NCI-H1105 treated with DMSO at 0.1 percent for 48 hours (cell line): ENCODE measurements around the gene TBC1D20.
A peak's percentile ranks its signal among the peaks of the same experiment; 100 is the strongest.

Source experiments
- DNase-seq: peaks from one replicate; lab custom pipeline; 2025; lab: John Stamatoyannopoulos, UW

Gene TBC1D20

GRCh38 chr20:419556-420165 lies 42.7 kb downstream of the TBC1D20 start:
- peak; percentile 94 for DNase-seq

GRCh38 chr20:418858-419365 lies 43.4 kb downstream of the TBC1D20 start:
- DNase-seq, result no peak

- no peak for DNase-seq
Observed at GRCh38 chr20:417801-418342, 44.5 kb downstream of the TBC1D20 start.

DNA sequence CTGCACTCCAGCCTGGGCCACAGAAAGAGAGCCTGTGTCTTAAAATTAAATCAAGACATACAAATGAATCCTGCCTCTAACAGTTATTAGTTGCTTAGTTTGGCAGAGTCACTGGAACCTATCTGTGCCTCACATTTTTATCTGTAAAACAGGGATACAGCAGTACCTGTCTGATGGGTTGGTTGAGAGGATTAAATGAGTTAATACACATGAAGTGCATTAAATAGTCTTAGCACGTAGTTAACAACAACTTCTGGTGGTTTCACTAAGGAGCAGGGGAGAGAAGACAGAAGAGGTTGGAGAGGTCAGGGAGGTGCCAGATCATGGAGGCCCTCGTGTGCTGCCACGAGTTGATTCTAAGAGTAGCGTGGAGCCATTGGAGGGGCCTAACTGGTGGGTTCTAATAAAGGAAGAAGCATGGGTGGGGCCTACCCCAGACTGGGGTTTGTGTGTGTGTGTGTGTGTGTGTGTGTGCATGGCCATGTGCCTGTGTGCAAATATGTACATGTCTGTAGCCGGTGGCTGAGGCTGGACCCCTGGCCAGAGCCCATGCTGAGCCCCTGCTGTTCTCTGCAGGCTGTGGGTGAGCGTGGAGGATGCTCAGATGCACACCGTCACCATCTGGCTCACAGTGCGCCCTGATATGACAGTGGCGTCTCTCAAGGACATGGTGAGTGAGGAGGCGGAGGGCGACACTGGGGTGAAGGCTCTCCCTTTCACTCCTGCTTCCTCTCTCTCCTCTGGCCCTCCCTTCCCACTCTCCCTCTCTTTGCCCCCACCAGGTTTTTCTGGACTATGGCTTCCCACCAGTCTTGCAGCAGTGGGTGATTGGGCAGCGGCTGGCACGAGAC lies 45.2 kb downstream of the TBC1D20 start:
- no peak for DNase-seq

DNA sequence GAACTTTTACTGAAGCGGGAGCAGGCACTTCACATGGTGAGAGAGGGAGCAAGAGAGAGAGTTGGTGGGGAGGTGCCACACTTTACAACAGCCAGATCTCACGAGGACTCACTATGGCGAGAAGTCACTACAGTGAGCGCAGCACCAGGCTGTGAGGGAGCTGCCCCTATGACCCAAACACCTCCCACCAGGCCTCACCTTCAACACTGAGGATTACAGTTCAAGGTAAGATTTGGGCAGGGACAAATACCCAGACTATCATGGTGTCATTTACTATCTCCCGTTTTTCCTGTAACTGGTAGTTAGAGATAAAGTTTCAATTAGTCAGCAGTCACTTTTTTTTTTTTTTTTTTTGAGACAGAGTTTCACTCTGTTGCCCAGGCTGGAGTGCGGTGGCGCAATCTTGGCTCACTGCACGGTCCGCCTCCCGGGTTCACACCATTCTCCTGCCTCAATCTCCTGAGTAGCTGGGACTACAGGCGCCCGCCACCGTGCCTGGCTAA lies 46.5 kb downstream of the TBC1D20 start:
- no peak for DNase-seq

- DNase-seq, result no peak
Observed at GRCh38 chr20:414161-414560, 48.2 kb downstream of the TBC1D20 start.

DNA sequence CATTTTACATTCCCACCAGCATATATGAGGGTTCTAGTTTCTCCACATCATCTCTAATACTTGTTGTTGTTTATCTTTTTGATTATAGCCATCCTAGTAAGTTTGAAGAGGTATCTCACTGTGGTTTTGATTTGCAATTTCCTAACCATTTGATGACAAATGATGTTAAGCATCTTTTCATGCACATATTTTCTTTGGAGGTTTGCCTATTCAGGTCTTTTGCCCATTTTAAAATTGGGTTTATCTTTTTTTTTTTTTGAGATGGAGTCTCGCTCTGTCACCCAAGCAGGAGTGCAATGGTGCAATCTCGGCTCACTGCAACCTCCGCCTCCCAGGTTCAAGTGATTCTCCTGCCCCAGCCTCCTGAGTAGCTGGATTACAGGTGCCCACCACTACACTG lies 50.3 kb downstream of the TBC1D20 start:
- DNase-seq, result no peak

GRCh38 chr20:409697-410559 lies 52.4 kb downstream of the TBC1D20 start:
- no peak for DNase-seq

DNA sequence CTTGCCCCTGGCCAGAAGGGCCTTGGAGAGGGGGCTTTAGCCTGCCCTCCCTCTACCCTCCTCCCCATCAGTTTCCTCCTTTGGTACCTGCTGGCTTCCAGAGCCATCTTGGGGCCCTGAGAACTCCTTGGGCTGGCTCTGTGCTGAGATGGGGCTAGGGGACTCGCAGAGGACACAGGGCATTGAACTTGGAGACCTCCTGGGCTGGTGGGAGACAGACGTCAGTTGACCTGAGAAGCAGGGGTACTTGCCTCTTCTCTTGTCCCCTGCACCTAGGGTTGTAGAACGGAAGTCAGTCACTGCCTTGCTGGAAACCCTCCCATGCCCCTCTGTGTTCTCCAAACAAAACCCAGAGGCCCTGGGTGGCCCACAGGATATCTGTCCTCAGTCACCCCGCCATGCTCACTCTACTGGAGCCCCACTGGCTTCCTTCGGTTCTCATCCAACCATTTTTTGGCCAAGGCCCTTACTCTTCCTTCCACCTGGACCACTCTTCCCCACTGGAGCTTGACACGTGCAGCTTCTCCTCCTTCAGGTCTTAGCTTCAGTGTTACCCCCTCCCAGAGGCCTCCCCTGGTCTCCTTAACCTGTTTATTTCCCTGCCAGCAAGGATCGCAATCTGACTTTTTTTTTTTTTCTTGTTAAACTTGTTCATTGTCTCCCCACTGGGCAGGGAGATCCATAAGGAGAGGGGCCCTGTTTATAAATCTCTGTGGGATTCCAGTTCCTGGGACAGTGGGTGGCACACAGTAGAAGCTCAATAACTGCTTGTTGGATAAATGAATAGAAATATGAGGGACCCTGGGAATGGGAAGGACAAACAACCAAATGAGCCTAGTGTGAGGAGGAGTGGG lies 53.3 kb downstream of the TBC1D20 start:
- DNase-seq, result no peak

DNA sequence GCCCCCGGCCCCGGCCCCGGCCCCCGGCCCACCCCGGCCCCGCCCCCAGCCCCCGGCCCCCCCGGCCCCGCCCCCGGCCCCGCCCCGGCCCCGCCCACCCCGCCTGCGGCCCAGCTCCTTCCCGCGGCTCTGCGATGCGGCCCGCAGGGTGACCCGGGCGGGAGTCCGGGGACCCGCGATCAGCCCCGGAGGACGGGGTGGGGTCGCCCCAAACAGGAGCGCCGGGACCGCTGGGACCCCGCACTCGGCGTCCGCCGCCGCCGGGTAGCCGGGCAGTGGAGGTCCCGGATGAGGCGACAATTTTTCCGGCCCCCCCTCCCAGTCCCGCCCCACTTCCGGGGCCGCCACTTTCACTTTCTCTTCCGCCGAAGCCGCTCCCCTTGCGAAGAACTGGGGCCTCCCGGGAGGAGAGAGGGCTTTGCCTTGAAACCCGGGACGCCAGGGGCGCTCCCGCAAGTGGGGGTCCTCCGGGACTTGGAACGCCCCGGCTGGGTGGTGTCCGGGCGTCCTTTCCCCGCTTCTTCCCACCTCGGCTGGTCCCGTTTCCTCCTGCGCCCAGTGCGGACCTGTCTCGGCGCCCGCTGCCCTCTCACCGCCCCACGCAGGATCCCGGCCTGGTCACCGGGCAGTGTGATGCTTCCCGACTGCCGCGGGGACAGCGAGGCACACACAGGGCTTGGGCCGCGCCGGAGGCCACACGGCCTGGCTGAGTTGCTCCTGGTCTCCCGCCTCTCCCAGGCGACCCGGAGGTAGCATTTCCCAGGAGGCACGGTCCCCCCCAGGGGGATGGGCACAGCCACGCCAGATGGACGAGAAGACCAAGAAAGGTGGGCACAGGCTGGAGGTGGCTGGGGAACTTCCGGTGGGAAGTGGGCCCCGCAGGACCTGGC lies 54.1 kb downstream of the TBC1D20 start, which contains the start of gene RBCK1:
TSS of gene RBCK1 (plus strand) at position 347 of the 890 bp plus-strand sequence. CDS start at position 806, 459 bp downstream.
- peak; percentile 66 for DNase-seq

DNA sequence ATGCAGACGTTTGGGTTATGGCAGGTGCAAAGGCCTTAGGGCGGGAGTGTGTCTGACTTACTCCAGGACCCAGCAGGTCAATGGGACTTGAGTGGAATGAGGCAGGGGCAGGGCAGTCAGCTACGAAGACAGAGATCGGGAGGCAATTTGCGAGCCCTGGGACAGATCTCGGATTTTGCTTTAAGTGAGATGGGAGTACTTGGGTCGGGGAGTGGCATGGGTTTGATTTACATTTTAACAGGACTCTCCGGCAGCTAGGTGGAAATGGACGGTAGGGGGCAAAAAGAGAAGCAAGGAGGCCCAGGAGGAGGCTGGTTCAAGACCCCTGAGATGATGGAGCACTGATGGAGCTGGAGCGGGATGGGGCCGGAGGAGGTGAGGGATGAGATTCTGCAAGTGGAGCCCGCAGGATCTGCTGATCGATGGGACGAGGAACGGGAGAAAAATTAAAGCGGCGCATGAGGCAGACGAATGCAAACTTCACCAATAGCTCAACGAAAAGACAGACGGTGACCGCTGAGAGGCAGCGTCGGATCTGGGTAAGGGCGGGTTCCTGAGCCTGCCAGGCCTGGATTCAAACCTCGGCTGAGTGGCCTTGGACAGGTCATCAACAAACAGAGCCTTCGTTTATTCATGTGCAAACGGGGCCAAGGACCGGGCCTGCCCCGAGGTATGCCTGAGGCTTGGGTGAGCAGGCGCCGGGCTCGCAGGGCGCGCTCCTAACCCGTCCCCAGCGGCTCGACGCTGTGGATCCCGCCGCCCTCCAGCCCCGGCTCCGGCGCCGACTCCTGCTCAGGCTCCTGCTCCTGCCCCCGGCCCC lies 55.0 kb downstream of the TBC1D20 start:
- peak; percentile 74 for DNase-seq

DNA sequence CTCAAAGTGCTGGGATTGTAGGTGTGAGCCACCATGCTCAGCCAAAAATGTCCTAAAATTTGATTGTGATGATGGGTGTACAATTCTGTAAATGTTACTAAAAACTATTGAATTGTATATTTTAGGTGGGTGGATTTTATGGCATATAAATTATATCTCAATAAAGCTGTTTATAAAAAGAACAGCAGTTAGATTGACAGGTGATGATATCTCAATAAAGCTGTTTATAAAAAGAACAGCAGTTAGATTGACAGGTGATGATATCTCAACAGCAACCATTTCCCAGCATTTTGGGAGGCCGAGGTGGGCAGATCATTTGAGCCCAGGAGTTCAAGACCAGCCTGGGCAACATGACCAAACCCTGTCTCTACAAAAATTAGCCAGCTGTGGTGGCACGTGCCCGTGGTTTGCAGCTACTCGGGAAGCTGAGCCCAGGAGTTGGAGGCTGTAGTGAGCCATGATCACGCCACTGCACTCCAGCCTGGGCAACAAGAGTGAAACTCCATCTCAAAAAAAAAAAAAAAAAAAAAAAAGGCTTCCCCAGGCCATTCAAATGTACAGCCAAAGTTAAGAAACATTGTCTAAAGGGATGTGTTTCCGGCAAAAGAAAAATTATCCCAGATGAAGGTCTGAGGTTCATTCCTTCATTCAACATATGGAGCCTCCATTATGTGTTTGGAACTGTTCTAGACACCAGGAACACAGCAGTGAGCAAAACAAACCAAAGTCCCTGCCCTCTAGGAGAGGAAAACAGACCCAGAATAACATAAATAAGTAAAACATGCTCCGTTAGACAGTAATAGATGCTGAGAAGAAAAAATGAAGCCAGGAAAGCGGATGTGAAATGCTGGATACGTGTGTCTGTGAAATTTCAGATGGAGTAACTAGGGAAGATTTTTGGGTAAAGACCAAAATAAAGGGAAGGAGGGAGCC lies 55.9 kb downstream of the TBC1D20 start:
- no peak for DNase-seq

DNA sequence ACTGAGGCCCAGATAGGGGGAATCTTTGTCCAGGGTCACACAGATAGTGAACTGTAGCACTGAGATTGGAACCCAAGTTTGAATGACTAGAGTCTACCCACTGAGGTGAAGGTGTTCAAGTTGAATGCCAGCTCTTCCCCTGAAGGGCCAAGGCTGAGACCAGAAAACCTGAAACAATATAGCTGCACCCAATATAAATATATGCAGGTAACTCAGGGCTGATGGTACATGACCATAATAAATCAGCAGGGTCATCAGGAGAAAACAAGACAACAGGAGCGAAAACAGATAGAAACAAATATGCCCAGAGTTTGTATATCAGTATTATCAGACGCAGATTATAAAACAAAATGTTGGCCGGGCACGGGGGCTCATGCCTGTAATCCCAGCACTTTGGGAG lies 58.2 kb downstream of the TBC1D20 start:
- no peak for DNase-seq

- DNase-seq, result no peak
Observed at GRCh38 chr20:403582-403957, 58.8 kb downstream of the TBC1D20 start.

- DNase-seq, result no peak
Observed at GRCh38 chr20:402898-403581, 59.3 kb downstream of the TBC1D20 start.

- DNase-seq, result no peak
Observed at GRCh38 chr20:402496-402885, 59.8 kb downstream of the TBC1D20 start.
